Measurements from ENCODE around the gene ZSCAN20.

ZSCAN20 gene

DNA sequence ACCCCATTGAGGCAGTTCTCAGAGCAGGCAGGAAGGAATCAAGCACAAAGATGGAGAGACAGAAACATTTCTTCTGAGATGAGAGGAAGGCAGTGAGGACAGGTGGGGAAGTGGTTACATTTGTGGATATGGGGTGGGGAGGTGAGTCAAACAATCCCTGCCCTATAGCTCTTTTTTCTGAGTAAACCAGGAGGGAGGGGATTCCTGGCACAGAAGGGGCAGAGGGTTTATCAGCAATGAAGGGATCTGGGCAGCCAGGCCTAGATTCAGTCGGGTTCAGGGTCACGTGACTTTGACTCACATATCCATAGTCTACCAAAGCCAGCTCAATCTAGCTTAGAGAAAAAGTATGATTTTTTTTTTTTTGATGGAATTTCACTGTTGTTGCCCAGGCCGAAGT, 25.9 kb upstream of the ZSCAN20 start:
- Histone ChIP-seq H3K9ac (ENCODE audit: low read depth, low read length) (no peak overlapping the region), H3K27ac (ENCODE audit: low read depth, low read length) (no peak overlapping the region), H3K36me3 (ENCODE audit: insufficient read depth, low read length) (no peaks in the 10 kb centered on the region), H3K9me3 (ENCODE audit: insufficient read depth, low read depth, low read length) (no peaks in the 10 kb centered on the region; the same call in 1 of the 2 replicates), H3K27me3 (ENCODE audit: insufficient read depth, low read length) (no peaks in the 10 kb centered on the region), H3K4me3 (ENCODE audit: low read length) (no peak overlapping the region), H3K4me1 (ENCODE audit: insufficient read depth, low read length) (no peaks in the 10 kb centered on the region)
- WGBS: 100% methylated on average over 1 of the region's 3 CpGs

DNA sequence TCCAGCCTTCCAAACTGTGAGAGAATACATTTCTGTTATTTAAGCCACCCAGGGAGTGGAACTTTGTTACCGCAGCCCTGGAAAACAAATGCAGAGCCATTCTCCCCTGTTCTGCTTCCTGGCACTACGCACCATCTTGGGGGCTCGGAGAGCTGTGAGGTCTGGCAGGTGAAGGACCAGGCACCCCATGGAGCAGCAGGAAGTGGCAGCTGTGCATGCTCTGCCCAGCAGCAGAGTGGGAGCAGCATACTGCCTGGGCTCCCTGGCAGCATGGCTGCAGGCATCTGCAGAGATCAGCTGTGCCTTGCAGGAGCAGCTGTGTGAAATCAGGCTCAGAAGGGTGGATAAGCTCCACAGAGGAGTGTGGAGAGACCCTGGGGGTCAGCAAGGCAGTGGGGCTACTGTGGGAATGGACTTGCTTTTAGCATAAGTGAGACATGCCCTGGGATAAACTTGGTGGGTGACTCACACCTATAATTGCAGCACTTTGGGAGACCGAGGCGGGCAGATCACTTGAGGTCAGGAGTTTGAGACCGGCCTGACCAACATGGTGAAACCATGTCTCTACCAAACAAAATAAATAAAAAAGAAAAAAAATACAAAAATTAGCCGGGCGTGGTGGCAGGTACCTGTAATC, 17.7 kb upstream of the ZSCAN20 start:
- H3K4me1 ChIP-seq (ENCODE audit: insufficient read depth, low read length): peaks cover 4% of the 10 kb centered on the region; the same call in 1 of the 2 replicates
- WGBS: 92% methylated on average over 8 of the region's 8 CpGs
- no peak overlapping the region for H3K4me3 ChIP-seq (ENCODE audit: low read length)
- H3K27ac ChIP-seq (ENCODE audit: low read depth, low read length): no peak overlapping the region
- H3K36me3 ChIP-seq (ENCODE audit: insufficient read depth, low read length): no peaks in the 10 kb centered on the region
- H3K9me3 ChIP-seq (ENCODE audit: insufficient read depth, low read depth, low read length): no peaks in the 10 kb centered on the region
- H3K9ac ChIP-seq (ENCODE audit: low read depth, low read length): no peak overlapping the region
- H3K27me3 ChIP-seq (ENCODE audit: insufficient read depth, low read length): no peaks in the 10 kb centered on the region

DNA sequence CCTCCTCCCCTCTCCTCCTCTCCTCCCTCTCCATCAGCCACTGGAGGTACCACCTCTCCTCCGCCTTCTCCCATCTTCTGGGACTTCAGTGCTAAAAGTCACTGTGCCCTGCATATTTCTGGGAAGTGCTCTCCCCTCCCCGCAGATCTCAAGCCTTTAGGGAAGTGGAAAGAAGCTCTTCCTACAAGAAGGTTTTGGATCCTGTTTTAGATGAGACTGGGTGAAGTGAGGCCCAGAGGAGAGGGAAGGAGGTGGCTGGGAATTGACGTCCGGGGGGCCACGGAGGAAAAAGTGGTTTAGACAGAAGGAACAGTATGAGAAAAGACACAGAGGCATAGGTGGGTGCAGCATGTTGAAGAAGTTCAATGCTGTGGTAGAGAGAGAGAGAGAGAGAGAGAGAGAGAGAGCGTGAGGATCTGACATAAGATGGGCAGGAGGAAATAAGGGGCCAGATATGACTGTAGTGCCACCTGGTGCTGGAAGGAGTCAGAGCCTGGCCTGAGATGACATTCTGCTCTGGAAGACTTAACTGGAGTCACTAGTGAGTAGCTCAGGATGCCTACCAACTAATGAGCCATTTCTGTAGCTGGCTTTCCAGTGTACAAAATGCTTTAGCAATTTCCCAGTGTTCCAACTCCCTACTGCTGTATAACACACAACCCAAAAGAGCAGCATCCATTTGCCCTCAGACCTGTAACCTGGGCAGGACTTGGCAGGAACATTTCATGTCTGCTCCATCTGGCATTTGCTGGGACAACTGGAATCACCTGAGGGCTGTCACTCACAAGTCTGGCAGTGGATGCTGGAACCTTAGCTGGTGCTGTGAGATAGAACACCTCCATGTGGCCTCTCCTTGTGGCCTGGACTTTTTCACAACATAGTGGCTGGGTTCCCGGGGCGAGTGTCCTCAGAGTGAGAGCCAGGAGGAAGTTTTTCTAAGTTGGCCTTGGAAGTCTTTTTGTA, 16.6 kb upstream of the ZSCAN20 start:
- H3K27me3 ChIP-seq (ENCODE audit: insufficient read depth, low read length): no peaks in the 10 kb centered on the region
- 69% methylated on average over 7 of the region's 8 CpGs for WGBS
- H3K4me3 ChIP-seq (ENCODE audit: low read length): no peak overlapping the region
- H3K9me3 ChIP-seq (ENCODE audit: insufficient read depth, low read depth, low read length): no peaks in the 10 kb centered on the region
- no peaks in the 10 kb centered on the region for H3K36me3 ChIP-seq (ENCODE audit: insufficient read depth, low read length)
- no peak overlapping the region for H3K9ac ChIP-seq (ENCODE audit: low read depth, low read length)
- peaks cover 7% of the 10 kb centered on the region; the same call in 1 of the 2 replicates for H3K4me1 ChIP-seq (ENCODE audit: insufficient read depth, low read length)
- no peak overlapping the region for H3K27ac ChIP-seq (ENCODE audit: low read depth, low read length)

DNA sequence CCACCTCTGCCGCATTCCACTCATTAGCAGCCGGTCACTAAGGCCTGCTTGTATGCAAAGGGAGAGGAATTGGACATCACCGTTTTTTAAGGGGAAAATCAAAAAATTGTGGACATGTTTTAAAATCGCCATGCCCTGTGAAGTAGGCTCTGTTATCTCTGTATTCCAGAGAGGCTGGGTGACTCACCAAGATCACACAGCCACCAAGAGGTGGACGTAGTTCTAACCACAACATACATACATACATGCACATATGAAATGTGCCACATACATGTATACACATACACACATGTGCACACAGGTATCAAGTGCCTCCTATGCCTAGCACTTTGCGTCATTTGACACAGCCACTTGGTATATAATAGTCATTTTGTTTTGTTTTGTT, 16.0 kb upstream of the ZSCAN20 start:
- H3K36me3 ChIP-seq (ENCODE audit: insufficient read depth, low read length): no peaks in the 10 kb centered on the region
- H3K4me3 ChIP-seq (ENCODE audit: low read length): no peak overlapping the region
- no peak overlapping the region for H3K27ac ChIP-seq (ENCODE audit: low read depth, low read length)
- 89% methylated on average over 6 of the region's 6 CpGs for WGBS
- H3K9me3 ChIP-seq (ENCODE audit: insufficient read depth, low read depth, low read length): no peaks in the 10 kb centered on the region
- H3K27me3 ChIP-seq (ENCODE audit: insufficient read depth, low read length): no peaks in the 10 kb centered on the region
- H3K4me1 ChIP-seq (ENCODE audit: insufficient read depth, low read length): peaks cover 7% of the 10 kb centered on the region; the same call in 1 of the 2 replicates
- no peak overlapping the region for H3K9ac ChIP-seq (ENCODE audit: low read depth, low read length)

DNA sequence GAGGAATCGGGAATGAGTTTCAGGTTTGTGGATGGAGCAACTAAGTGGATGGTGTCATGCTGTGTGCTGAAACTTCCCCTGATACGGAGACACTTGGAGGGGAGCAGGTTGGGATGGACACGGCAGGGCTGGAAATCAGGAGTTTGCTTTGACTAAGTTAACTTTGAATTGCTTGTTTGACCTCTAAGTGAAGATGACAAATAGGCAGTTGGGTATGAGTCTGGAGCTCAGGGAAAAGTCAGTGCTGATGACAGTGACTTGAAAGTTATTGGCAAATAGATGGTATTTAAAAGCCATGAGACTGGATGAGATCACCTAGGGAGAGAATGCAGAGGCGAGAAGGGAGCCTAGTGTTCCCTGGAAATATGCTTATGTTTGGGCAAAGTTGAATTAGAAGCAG, 12.8 kb upstream of the ZSCAN20 start:
- Histone ChIP-seq H3K4me3 (ENCODE audit: low read length) (no peak overlapping the region), H3K9me3 (ENCODE audit: insufficient read depth, low read depth, low read length) (no peaks in the 10 kb centered on the region), H3K4me1 (ENCODE audit: insufficient read depth, low read length) (peaks cover 5% of the 10 kb centered on the region; the same call in 1 of the 2 replicates), H3K27me3 (ENCODE audit: insufficient read depth, low read length) (no peaks in the 10 kb centered on the region), H3K36me3 (ENCODE audit: insufficient read depth, low read length) (no peaks in the 10 kb centered on the region), H3K9ac (ENCODE audit: low read depth, low read length) (no peak overlapping the region), H3K27ac (ENCODE audit: low read depth, low read length) (no peak overlapping the region)
- 88% methylated on average over 4 of the region's 4 CpGs for WGBS

DNA sequence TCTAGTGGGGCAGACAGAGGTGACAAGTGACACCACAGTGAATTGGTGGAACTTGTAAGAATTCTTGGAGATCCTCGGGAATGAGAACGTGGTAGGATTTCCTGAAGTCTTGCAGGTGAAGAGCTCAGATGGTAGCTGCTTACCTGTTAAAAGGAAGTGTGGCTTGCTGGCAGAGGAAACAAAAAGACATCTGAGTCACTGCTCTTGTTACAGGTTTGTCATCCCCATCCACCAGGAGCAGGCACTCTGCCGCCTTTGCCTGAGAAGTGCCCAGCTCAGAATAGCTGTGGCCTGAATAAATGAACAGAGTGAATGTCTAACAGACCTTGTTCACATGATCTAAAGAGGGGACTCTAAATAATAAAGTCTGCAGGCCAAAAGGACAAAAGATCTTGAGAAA, 12.3 kb upstream of the ZSCAN20 start:
- 90% methylated on average over 3 of the region's 3 CpGs for WGBS
- 0 out of 2 replicates have a peak, but pooled peaks cover 3% of the 10 kb centered on the region for H3K4me1 ChIP-seq (ENCODE audit: insufficient read depth, low read length)
- H3K27me3 ChIP-seq (ENCODE audit: insufficient read depth, low read length): no peaks in the 10 kb centered on the region
- no peak overlapping the region for H3K27ac ChIP-seq (ENCODE audit: low read depth, low read length)
- no peaks in the 10 kb centered on the region for H3K36me3 ChIP-seq (ENCODE audit: insufficient read depth, low read length)
- no peaks in the 10 kb centered on the region for H3K9me3 ChIP-seq (ENCODE audit: insufficient read depth, low read depth, low read length)
- H3K4me3 ChIP-seq (ENCODE audit: low read length): no peak overlapping the region
- no peak overlapping the region for H3K9ac ChIP-seq (ENCODE audit: low read depth, low read length)

DNA sequence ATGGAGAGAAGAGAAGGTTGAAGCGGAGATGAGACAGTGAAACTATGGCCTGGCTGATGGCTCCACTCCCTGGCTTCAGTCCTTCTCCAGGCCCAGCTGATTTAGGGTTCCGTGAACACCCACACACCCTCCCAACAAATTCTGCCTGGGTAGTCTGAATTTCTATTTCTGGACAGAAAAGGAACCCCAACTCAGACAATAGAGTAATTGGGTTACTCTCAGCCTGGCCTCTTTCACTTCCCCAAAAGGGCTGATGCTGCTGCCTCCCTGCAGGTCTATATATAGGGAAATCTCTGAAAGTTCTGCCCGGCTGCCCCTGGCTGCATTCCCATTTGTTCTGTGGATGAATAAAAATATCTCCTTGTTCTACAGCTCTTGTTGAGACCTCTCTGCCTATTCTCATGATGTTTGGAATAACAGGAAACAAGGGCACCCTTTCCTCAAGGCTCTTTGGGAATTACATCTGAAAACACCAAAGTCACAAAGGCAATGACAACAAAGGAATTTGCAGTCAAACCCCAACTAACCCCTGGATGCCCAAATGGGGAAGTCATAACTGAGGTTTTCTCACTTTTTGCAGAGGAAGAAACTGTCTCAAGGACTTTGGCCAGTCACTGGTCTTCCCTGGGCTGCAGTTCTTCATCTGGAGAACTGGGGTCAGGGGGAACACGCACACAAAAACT, 11.4 kb upstream of the ZSCAN20 start:
- Histone ChIP-seq H3K36me3 (ENCODE audit: insufficient read depth, low read length) (no peaks in the 10 kb centered on the region), H3K27me3 (ENCODE audit: insufficient read depth, low read length) (no peaks in the 10 kb centered on the region), H3K9me3 (ENCODE audit: insufficient read depth, low read depth, low read length) (no peaks in the 10 kb centered on the region), H3K9ac (ENCODE audit: low read depth, low read length) (no peak overlapping the region), H3K4me1 (ENCODE audit: insufficient read depth, low read length) (0 out of 2 replicates have a peak, but pooled peaks cover 3% of the 10 kb centered on the region), H3K27ac (ENCODE audit: low read depth, low read length) (no peak overlapping the region), H3K4me3 (ENCODE audit: low read length) (no peak overlapping the region)
- 97% methylated on average over 4 of the region's 4 CpGs for WGBS

DNA sequence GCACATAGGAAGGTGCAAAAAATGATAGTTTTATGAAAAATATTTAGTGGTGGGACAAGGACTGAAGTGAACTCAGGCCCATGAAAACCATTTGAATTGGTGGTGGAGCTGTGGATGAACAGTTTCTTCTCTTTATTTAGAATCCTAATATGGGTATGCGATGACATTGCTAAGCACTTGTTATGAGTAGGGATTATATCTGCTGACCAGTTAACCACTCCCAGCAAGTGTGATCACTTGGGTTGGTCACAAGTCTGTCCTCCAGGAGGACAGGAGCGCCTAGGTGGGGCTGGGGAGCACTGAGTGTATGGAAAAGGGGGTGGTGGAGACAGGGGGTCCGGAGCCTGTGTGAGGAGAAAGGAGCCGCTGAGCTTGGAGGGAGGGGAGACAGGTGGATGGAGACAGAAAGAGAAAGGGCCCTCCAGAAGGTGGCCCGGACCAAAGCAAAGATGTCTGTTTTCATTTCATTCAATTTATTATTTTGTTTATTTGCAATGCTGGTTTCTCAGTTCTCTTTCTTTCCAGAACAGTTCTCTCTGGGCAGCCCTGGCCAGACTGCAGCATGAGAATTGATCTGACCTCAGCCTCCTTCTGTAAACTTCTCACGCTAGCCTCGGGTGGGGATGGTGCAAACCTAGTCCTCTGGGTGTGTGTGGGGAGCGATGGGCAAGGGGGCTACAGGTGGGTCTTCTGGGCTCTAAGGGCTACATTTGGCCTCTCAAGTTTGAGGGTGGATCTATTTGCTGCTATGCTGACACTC, 9.9 kb upstream of the ZSCAN20 start:
- Histone ChIP-seq H3K27ac (ENCODE audit: low read depth, low read length) (no peak overlapping the region), H3K9me3 (ENCODE audit: insufficient read depth, low read depth, low read length) (no peaks in the 10 kb centered on the region), H3K4me3 (ENCODE audit: low read length) (no peak overlapping the region), H3K27me3 (ENCODE audit: insufficient read depth, low read length) (no peaks in the 10 kb centered on the region), H3K9ac (ENCODE audit: low read depth, low read length) (no peak overlapping the region), H3K4me1 (ENCODE audit: insufficient read depth, low read length) (0 out of 2 replicates have a peak, but pooled peaks cover 3% of the 10 kb centered on the region), H3K36me3 (ENCODE audit: insufficient read depth, low read length) (no peaks in the 10 kb centered on the region)
- 83% methylated on average over 7 of the region's 8 CpGs for WGBS

DNA sequence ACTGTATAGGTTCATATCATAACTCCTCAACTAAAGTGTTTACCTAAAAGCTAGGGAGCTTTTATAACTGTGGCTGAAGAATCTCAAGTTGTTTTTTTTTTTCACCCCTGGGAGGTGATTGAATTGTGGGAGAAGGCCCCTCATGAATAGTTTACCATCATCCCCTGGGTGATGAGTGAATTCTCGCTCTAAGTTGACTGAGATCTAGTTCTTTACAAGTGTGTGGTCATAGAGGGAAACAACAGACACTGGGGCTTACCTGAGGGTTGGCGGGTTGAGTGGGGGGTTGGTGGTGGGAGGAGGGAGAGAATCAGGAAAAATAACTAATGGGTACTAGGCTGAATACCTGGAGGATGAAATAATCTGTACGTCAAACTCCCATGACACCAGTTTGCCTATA, 7.9 kb upstream of the ZSCAN20 start:
- 86% methylated on average over 3 of the region's 3 CpGs for WGBS
- H3K9ac ChIP-seq (ENCODE audit: low read depth, low read length): no peak overlapping the region
- H3K27ac ChIP-seq (ENCODE audit: low read depth, low read length): no peak overlapping the region
- no peaks in the 10 kb centered on the region for H3K36me3 ChIP-seq (ENCODE audit: insufficient read depth, low read length)
- no peaks in the 10 kb centered on the region for H3K27me3 ChIP-seq (ENCODE audit: insufficient read depth, low read length)
- 0 out of 2 replicates have a peak, but pooled peaks cover 3% of the 10 kb centered on the region for H3K4me1 ChIP-seq (ENCODE audit: insufficient read depth, low read length)
- no peaks in the 10 kb centered on the region for H3K9me3 ChIP-seq (ENCODE audit: insufficient read depth, low read depth, low read length)
- no peak overlapping the region for H3K4me3 ChIP-seq (ENCODE audit: low read length)

DNA sequence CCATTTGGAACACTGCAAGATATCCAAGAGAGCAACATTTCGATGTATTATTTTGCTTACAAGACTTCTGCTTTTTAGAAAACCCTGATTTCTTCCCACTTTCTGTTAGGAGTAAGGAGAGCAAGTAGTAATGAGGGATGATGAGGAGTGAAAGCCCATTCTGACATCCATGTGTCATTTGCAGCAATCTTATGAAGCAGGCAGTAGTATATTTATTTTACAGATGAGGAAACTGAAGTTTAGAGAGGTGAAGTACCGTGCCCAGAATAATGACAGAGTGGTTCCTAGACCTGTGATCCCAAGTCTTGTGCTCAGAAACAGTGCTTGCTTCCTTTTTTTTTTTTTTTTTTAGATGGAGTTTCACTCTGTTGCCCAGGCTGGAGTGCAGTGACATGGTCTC, 7.1 kb upstream of the ZSCAN20 start:
- H3K9me3 ChIP-seq (ENCODE audit: insufficient read depth, low read depth, low read length): no peaks in the 10 kb centered on the region
- no peaks in the 10 kb centered on the region for H3K4me1 ChIP-seq (ENCODE audit: insufficient read depth, low read length)
- WGBS: 86% methylated on average over 2 of the region's 2 CpGs
- no peak overlapping the region for H3K9ac ChIP-seq (ENCODE audit: low read depth, low read length)
- H3K27me3 ChIP-seq (ENCODE audit: insufficient read depth, low read length): no peaks in the 10 kb centered on the region
- no peak overlapping the region for H3K4me3 ChIP-seq (ENCODE audit: low read length)
- H3K36me3 ChIP-seq (ENCODE audit: insufficient read depth, low read length): no peaks in the 10 kb centered on the region
- no peak overlapping the region for H3K27ac ChIP-seq (ENCODE audit: low read depth, low read length)

Measured in HUES64 (cell line).